GM21786 (cell line): ENCODE data around the gene CGB8.
"Not testable (repeated sequence)": the region's sequence is repeated elsewhere in the genome, so short reads cannot be mapped to it uniquely, and the experiment has no call there.

ENCODE experiments used
- ATAC-seq: cut with Tn5 transposase; IDR thresholded peaks from one replicate; pipeline ENCODE4 v1.9.1; 2021; ENCODE audit not compliant: unreplicated experiment

The CGB8 gene

GRCh38 chr19:49049011-49049410 is at the start of gene CGB8:
Gene CGB8, minus strand, starts transcription at chr19:49049111. Its CDS starts 372 bp downstream, at chr19:49048739.
- not testable (repeated sequence) for ATAC-seq

DNA sequence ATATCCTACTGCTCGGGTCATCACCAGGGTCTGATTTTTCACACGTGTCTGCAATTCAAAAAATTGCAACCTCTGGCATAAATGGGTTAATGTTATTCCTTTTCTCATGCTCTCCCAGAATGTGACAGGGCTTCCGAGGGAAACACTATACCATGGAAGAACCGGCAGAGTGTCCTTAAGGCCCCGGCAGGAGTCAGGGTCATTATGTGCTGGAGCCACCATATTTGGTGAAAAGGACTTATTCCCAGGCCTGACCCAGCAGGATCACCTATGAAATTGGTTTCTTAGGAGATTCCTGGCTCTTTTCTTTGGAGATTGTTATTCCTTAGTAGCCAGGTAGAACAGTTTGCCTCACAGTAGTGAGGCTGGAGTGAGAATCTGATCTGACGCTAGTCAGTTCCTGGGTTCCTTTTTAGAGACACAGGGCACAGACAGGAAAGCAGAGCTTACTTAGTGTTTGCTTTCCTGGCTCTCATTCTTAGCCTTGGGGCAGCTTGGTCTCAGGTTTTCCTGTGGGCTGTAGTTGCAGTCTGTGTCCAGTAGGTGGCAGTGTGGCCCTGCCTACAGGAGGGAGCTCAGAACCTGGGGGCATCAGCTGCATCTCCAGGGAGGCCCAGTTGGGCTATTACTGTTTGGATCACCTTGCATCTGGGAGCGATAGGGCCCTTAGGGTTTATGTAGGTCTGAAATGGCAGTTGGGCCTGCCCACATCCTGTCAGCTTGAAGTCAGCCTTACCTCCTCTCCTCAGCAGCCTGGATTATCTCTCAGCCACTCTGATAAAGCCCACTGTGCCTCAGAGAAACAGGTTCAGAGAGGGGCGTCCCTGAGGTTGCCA is 48.8 kb upstream of the CGB8 start:
- ATAC-seq: no peak

DNA sequence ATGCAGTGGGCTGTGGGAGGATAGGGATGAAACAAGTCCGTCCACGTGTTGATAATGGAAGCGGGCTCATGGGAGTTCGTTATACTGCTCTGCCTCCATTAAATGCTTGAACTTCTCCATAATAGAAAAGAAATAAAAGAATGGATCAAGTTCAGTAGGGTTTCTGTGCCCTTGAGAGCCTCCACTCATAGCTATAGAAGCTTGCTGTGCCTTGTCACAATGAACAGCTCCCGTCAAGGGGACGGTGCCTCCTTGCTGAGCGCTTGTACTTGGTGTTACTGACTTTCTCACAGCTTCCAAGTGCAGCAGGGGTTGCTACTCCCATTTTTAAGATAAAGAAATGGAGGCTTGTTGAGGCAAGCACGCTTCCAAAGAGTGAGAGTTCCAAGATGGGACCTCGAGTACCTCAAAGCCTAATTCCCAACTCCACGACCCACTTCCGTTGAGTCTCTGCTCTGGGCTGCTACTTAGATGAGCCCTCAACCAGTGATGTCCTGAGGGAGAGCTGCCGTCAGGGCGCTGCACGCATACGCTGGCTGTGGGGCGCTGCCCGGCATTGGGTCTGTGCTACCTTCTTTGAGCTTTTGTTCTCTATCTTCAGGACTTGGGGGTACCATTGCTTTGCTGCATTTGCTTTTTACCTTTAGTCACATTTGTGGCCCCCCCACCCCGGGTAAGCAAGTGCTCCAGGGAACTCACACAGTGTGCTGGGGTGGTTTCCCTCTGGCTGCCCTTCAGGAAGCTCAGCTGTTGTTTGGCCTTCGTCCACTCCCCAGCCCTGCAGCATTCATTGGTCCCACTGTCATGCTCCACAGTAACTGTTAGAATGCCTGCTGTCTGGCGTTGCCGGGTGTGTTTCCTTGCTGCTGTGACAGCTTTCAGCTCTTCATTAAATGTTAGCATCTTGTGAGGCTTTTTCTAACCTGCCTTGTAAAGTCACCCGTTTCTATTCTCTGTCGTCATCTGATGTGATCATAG is 45.9 kb upstream of the CGB8 start:
- ATAC-seq: no peak

DNA sequence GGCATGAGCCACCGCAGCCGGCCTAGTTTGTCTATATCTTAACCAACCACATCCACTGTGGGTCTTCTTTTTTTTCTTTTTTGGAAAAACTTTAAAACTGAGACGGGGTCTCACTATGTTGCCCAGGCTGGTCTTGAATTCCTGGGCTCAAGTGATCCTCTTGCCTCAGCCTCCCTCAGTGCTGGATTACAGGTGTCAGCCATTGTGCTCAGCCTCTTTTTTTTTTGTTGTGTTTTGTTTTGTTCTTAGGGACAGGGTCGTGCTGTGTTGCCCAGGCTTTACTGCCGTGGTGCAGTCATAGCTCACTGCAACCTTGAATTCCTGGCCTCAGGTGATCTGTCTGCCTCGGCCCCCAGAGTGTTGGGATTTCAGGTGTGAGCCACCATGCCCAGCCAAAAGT is 43.8 kb upstream of the CGB8 start:
- no peak for ATAC-seq

GRCh38 chr19:49091391-49092038 is 42.6 kb upstream of the CGB8 start:
- no peak for ATAC-seq

DNA sequence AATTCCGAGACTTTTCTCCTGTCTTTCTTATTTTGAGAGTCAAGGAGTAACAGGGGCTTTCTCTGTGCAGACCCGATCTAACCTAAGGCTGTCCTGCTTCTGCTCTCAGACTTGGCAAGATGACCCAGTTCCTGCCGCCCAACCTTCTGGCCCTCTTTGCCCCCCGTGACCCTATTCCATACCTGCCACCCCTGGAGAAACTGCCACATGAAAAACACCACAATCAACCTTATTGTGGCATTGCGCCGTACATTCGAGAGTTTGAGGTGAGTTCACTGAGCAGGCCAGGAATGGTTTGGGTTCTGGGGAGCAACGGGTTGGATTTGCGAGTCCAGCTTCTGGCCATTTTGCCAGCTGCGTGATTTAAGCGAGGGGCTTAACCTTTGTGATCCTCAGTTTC is 37.4 kb upstream of the CGB8 start:
- ATAC-seq: no peak

DNA sequence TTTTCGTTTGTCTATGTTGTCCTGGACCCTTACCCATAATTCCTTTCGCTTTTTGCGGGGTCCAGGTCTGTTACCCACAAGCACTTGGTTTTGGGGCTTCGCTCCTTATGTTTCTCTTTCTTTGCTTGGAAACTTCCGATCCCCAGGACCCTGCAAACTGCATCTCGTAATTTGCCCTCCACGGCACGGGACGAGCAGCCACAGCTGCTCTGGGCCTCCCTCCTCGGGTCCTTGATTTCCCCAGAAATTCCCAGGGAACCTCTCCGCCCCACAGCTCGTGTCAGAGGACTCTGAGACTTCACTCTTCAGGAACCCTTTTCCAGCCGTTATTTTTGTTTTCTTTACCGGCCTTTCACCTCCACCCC is 36.9 kb upstream of the CGB8 start:
- no peak for ATAC-seq

GRCh38 chr19:49085020-49085867 is 36.3 kb upstream of the CGB8 start, which contains the start of gene SNRNP70:
Gene SNRNP70, plus strand, starts transcription at chr19:49085451. Its CDS starts 964 bp downstream, at chr19:49086415.
- peak; percentile 86 for ATAC-seq

- no peak for ATAC-seq
Measured at GRCh38 chr19:49084206-49085019, 35.5 kb upstream of the CGB8 start.

DNA sequence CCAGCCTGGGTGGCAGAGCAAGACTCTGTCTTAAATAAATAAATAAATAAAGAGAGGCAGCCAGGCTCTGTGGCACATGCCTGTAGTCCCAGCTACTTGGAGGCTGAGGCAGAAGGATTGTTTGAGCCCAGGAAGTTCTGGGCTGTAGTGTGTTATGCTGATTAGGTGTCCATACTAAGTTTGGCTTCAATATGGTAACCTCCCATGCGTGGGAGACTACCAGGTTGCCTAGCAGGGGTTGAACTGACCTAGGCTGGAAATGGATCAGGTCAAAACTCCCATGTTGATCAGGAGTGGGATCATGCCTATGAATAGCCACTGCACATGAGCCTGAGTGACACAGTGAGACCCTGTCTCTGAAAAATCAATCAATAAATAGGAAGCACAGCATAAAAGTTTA is 32.4 kb upstream of the CGB8 start:
- ATAC-seq: no peak

- ATAC-seq: no peak
Measured at GRCh38 chr19:49080392-49080791, 31.5 kb upstream of the CGB8 start.

DNA sequence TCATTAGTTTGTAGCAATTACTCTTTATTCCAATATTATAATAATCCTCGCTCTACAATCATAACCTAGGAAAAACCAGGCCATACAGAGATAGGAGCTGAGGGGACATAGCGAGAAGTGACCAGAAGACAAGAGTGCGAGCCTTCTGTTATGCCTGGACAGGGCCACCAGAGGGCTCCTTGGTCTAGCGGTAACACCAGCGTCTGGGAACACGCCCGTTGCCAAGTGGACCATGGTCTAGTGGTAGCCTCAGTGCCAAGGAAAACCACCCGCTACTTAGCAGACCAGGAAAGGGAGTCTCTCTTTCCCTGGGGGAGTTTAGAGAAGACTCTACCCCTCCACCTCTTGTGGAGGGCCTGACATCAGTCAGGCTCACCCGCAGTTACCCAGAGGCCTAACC is 26.0 kb upstream of the CGB8 start:
- ATAC-seq: not testable (repeated sequence)

- no peak for ATAC-seq
Measured at GRCh38 chr19:49073514-49074378, 24.8 kb upstream of the CGB8 start.

DNA sequence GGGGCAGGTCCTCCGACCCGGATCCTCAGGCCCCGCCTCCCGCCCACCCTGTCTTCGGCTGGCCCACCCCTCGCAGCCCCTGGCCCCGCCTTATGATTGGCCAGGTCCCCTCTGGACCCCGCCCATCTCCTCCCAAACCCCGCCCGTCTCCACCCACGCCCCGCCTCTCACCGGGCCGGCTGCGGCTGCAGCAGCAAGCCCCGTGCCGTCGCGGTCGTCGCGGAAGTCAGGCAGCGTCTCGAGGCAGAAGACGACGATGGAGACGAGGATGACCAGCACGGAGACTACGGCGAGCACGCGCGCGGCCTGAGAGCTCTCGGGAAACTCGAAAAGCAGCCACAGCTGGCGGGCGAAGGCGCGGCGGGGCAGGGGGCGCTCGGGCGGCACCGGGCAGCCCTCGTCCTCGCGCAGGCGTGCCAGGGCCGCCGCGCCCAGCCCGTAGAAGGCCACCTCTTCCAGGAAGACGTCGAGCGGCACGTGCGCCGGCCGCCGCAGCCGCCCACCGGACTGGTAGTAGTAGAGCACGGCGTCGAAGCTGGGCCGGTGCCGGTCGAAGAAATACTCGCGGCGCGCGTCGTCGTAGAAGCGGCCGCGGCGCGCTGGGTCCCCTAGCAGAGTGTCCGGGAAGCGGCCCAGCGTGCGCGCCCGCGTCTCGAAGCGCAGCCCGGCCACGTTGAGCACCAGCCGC is 23.1 kb upstream of the CGB8 start:
- ATAC-seq: no peak

DNA sequence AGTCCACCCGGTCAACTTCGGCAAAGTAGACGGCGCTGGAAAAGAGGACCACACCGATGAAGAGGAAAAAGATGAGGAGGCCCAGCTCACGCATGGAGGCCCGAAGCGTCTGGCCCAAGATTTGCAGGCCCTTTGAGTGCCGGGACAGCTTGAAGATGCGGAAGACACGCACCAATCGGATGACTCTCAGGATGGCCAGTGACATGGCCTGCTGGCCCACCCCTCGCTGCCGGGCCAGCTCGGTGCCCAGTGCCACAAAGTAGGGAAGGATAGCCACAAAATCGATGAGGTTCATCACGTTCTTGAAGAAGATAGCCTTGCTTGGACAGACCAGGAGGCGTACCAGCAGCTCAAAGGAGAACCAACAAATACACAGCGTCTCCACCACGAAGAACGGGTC is 21.5 kb upstream of the CGB8 start:
- ATAC-seq: no peak

DNA sequence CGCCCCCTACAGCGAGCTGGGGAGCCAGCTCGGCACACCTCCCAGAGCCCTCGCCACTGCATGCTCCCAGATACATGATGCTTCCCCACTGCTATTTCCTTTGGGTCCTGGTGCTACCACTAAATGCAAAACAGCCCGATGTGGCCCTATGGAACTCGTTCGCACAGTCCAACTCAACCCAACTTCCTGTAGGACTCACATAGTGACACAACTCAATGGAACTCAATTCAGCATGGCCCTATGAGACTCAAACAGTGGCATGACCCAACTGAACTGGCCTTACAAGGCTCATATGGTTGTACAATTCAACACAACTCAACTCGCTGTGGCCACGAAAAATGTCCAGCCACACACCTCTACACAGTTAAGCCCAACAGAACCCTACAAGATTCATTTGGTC is 20.1 kb upstream of the CGB8 start:
- ATAC-seq: no peak

GRCh38 chr19:49067554-49067953 is 18.6 kb upstream of the CGB8 start:
- no peak for ATAC-seq

DNA sequence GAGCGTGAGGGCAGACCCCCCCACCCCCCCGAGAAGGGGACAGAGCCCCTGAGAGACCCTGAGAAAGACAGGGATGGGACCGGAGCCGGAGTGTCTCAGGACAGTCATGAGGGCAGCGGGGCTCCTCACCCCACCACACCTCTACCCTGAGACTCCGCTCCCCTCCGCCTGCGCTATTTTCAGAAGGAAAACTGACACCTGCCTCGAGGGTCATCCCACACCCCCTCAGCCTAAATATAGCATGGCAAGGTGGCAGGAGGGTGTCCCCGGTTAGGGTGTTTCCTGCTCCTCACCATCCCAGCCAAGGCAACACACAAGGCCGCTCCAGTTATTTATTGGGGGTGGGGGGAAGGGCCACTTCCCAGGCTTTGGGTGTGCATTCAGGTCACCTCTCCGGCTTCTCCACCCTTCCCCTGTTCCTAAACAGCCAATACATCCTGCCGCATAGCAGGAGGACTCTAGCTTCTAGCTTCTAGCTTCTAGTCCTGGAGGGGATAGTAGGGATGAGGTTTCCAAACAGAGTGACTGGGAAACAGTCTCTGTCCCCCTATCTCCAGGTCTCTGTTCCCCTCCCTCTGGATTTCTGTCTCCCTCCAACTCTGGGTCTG is 17.1 kb upstream of the CGB8 start:
- ATAC-seq: no peak
